GM19324 (cell line): ENCODE measurements around the gene CCDC127.
A peak's percentile ranks its signal among the peaks of the same experiment; 100 is the strongest.
"Not testable (repeated sequence)": the region's sequence is repeated elsewhere in the genome, so short reads cannot be mapped to it uniquely, and the experiment has no call there.

Experiments
- ATAC-seq: cut with Tn5 transposase; IDR thresholded peaks from one replicate; pipeline ENCODE4 v1.9.1; 2021; ENCODE audit warnings: mild to moderate bottlenecking, moderate library complexity; ENCODE audit not compliant: unreplicated experiment, low FRiP score

Gene CCDC127

GRCh38 chr5:235527-235926 lies 17.6 kb upstream of the CCDC127 start:
- not testable (repeated sequence) for ATAC-seq

GRCh38 chr5:234450-234849 lies 16.5 kb upstream of the CCDC127 start:
- no peak for ATAC-seq

GRCh38 chr5:233426-233825 lies 15.5 kb upstream of the CCDC127 start:
- not testable (repeated sequence) for ATAC-seq

DNA sequence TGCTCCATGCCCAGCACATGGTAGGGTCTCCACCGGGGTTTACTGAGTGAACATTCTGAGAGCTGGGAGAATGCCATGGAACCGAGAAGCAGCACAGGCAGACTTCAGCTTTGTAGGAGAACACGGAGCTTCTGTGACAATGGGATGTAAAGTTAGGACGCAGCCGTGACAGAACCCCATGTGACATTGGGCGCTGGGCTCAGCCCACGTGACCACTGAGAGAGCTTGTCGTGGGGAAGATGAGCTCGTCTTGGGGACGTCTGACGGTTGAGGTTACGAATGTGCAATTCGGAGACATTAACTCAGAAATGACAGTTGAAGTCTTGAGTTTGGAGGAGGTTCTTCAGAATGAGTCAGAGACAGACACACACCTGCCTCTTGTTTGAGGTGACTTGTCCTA lies 13.7 kb upstream of the CCDC127 start:
- ATAC-seq, result no peak

DNA sequence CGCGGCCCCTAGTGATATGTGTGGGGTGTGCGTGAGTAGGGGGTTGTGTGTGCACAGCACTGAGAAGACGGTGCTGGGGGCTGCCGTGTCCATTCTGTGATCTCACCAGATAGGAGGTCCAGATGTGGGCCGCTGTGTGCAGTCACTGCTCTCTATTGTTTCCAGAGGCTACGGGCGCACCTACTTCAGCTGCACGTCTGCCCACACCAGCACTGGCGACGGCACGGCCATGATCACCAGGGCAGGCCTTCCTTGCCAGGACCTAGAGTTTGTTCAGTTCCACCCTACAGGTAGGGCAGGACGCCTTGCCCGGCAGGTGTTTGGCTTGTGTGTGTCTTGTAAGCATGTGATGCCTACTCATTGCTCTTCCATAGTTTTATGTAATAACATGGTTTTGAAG lies 12.8 kb upstream of the CCDC127 start:
- no peak for ATAC-seq

DNA sequence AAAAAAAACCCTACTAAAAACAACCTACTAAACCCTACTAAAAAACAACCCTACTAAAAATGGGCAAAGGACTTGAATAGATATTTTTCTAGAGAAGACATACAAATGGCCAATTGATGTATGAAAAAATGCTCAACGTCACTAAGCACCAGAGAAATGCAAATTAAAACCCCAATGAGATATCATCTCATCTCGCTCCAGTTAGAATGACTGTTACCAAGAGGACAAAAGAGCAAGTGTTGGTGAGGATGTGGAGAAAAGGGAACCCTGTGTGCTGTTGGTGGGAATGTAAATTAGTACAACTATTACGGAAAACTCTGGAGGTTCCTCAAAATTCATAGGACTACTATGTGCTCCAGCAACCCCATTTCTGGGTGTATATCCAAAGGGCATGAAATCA lies 10.9 kb upstream of the CCDC127 start:
- no peak for ATAC-seq

DNA sequence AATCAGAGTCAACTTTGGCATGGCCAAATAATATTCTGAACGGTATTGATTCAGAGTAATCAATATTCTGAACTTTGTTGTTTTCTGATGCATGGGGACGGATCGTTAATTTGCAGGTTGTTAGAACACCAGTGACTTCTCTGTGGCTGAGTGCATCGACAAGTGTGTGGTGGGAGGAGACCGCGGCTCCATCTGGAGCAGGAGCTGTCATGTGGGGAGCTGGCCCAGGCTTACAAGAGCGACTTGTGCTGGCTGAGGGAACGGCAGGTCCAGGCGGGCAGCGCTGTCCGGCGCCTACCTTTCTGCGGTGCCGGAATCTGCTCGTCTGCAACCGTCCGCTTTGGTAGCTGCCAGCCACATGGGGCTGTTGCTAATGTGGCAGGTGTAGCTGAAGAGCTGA lies 9.4 kb upstream of the CCDC127 start:
- ATAC-seq, result not testable (repeated sequence)

- ATAC-seq, result no peak
Measured at GRCh38 chr5:225334-225733, 7.4 kb upstream of the CCDC127 start.

- ATAC-seq, result no peak
Measured at GRCh38 chr5:223791-224190, 5.8 kb upstream of the CCDC127 start.

GRCh38 chr5:222951-223715 lies 5.2 kb upstream of the CCDC127 start:
- ATAC-seq, result not testable (repeated sequence)

DNA sequence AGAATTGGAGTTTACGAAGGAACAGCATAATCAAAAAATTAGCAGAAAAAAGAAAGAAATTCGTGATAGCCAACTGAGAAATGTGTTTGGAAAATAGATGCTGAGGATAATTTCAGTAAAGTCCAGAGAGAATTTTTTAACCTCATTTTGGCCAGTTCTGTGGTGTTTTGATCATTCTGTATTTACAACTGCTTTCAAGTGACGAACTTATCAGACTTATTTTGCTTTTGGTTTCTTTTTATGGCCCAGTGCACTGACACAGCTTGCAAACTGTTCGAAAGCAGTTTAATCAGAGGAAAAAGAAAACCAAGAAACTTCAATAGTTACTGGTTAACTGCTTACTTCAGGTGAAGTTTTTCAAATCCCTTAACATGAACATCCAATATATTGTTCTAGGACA lies 2.0 kb upstream of the CCDC127 start:
- ATAC-seq, result peak; percentile 23

- ATAC-seq, result no peak
Measured at GRCh38 chr5:219460-219863, 1.5 kb upstream of the CCDC127 start.

GRCh38 chr5:218457-219291 lies 721 bp upstream of the CCDC127 start:
- peak; percentile 23 for ATAC-seq

DNA sequence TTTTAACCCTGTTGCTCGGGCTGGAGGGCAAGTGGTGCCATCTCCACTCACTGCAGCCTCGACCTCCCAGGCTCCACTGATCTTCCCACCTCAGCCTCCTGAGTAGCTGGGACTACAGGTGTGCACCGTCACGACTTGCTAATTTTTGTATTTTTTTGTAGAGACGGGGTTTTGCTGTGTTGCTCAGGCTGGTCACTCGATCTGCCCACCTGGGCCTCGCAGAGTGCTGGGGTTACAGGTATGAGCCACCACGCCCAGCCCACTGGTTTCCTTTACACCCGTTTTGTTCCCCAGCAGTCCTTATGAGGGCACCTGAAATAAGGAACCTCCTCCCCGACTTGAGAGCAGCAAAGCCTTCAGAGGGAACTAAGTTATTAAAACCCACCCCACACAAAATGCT lies 1.9 kb downstream of the CCDC127 start:
- ATAC-seq, result not testable (repeated sequence)

GRCh38 chr5:215256-215655 lies 2.7 kb downstream of the CCDC127 start:
- not testable (repeated sequence) for ATAC-seq

DNA sequence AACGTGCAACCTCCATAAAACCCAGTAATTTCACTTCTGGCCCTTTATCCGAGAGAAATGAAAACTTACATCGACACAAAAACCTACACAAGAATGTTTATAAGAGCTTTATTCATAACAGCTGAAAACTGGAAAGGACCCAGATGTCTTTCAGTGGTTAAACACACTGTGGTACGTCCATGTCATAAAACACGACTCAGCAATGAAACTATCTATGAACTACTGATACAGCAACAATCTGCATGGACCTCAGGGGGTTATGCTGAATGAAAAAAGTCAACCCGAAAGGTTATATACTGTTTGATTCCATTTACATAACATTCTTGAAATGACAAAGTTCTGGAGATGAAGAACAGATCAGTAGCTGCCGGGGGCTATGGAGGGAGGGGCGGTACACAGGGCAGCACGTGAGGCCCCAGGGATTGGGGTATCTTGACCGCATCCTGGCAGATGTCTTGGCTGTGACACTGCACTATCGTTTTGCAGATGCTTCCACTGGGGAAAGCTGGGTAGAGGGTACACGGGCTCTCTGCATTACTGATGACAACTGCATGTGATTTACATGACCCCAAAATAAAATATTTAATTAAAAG lies 4.1 kb downstream of the CCDC127 start:
- ATAC-seq, result no peak

- no peak for ATAC-seq
Measured at GRCh38 chr5:208449-209114, 9.4 kb downstream of the CCDC127 start.

- no peak for ATAC-seq
Measured at GRCh38 chr5:207599-207998, 10.4 kb downstream of the CCDC127 start.

DNA sequence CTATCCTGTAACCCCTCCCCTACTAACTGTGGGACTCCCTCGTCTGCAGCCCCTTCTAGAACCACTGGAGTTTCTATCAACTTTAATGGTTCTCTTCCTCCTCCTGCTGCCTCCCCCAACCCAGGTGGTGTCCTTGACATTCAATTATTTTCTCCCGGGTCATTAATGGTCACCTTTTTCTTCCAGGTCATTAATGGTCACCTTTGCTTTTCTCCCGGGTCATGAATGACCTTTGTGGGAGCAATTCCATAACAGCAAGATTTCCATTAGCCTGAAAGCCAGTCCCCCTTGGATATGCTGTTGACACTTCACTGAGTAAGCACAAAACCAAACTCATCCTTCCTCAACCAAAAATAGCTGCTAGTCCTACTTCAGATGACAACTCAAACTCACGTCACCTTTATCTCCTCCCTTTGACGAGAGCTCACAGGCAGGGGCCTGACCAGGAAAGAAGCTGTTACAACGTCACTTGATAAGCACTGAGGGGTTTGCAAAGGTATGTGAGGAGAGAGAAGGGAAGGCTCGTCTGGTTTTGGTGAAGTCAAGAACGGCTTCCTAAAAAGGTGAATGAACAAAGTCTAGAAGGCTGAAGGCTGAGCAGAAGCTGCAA lies 10.9 kb downstream of the CCDC127 start:
- no peak for ATAC-seq

- no peak for ATAC-seq
Measured at GRCh38 chr5:206406-206805, 11.5 kb downstream of the CCDC127 start.
